SU-DHL-6 (cell line): ENCODE measurements around the gene GAS5.

Experiments used
- EZH2phosphoT487 ChIP-seq: fragments of 200-600 bp; sonication (generic), shearing (Covaris generic); conservative IDR thresholded peaks from 2 replicates; pipeline ENCODE4 v1.6.1; 2018; ENCODE audit warnings: mild to moderate bottlenecking, antibody characterized with exemption, low read length, moderate library complexity, mixed read lengths
- TF ChIP-seq, protein P1 (sequence below): fragments of 200-600 bp; sonication (generic); IDR thresholded peaks from one replicate; pipeline ENCODE4 v1.5.1; 2017; ENCODE audit warnings: antibody characterized with exemption, mild to moderate bottlenecking, low read length, moderate library complexity; ENCODE audit not compliant: insufficient read depth, poor library complexity, severe bottlenecking

DNA sequence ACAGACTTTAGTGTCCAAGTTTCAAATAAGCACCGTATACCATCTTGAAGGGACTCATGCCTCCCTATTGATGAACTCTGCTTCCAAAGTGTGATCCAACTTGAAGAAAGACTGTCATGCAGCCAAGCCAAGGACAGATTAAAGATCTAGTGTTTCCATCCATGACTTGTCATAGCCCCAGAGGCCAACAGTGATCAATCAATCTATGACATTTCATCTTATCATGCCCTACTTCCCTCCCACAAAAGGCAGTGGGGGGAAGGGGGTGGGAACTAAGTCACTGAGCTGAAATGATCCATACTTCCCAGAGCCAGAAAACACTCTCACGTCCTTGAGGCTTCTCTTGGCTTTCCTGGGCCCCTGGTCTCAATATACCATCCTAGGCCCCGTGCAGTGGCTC, 45.3 kb upstream of the GAS5 start:
- TF ChIP-seq, protein P1, sequence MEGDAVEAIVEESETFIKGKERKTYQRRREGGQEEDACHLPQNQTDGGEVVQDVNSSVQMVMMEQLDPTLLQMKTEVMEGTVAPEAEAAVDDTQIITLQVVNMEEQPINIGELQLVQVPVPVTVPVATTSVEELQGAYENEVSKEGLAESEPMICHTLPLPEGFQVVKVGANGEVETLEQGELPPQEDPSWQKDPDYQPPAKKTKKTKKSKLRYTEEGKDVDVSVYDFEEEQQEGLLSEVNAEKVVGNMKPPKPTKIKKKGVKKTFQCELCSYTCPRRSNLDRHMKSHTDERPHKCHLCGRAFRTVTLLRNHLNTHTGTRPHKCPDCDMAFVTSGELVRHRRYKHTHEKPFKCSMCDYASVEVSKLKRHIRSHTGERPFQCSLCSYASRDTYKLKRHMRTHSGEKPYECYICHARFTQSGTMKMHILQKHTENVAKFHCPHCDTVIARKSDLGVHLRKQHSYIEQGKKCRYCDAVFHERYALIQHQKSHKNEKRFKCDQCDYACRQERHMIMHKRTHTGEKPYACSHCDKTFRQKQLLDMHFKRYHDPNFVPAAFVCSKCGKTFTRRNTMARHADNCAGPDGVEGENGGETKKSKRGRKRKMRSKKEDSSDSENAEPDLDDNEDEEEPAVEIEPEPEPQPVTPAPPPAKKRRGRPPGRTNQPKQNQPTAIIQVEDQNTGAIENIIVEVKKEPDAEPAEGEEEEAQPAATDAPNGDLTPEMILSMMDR = no peak
- no peak for TF ChIP-seq EZH2phosphoT487
